Right lobe of liver (tissue), 6 donors: ENCODE measurements around the gene CDH18. TPM values are rescaled to one million over a fixed set of nuclear protein-coding genes. Genes with fewer than 3 reads are reported as not detected.

Source experiments
- ATAC-seq, 4 donors: fragments of 200-7000 bp; cut with Tn5 transposase; one replicate each; pipeline ENCODE4 v1.9.1; 2020; ENCODE audit warnings: mild to moderate bottlenecking in 4 of 4, moderate library complexity in 4 of 4
- DNase-seq, 3 donors: peaks; one replicate each; pipeline ENCODE4 v3.0.0-alpha.2; 2020
- H3K27ac ChIP-seq, 3 donors: fragments of 200-600 bp; one replicate each; pipeline ENCODE4 v1.8.0; 2022
- H3K27me3 ChIP-seq, 2 donors: fragments of 200-600 bp; one replicate each; pipeline ENCODE4 v1.8.0; 2022
- H3K36me3 ChIP-seq, 4 donors: fragments of 200-600 bp; sonication (generic) in 1 of 4; one replicate each; pipeline versions ENCODE4 v1.5.1 to v1.8.0; 2017 to 2022; ENCODE audit warnings: control low read depth in 1 of 4
- H3K4me1 ChIP-seq, 4 donors: fragments of 200-600 bp; sonication (generic) in 1 of 4; one replicate each; pipeline versions ENCODE4 v1.5.1 to v1.8.0; 2017 to 2022; ENCODE audit warnings: control low read depth in 1 of 4
- H3K4me3 ChIP-seq, 3 donors: fragments of 200-600 bp; one replicate each; pipeline ENCODE4 v1.8.0; 2022
- H3K9me3 ChIP-seq, 4 donors: fragments of 200-600 bp; sonication (generic) in 1 of 4; one replicate each; pipeline versions ENCODE4 v1.5.1 to v1.8.0; 2017 to 2022; ENCODE audit warnings: control low read depth in 1 of 4
- CTCF ChIP-seq, 4 donors: fragments of 200-600 bp in 3 of 4; fragments of 450-650 bp in 1 of 4; IDR thresholded peaks; one replicate each; pipeline versions ENCODE4 v1.5.1 to v1.8.0; 2016 to 2022; ENCODE audit warnings: antibody characterized with exemption in 4 of 4, mild to moderate bottlenecking in 2 of 4
- POLR2A ChIP-seq: fragments of 450-650 bp; IDR thresholded peaks from one replicate; pipeline ENCODE4 v1.6.1; 2017; ENCODE audit warnings: antibody characterized with exemption, mild to moderate bottlenecking
- WGBS: methylation state at CpG from one replicate; pipeline ENCODE4 v1.1.6; 2018; ENCODE audit warnings: low coverage, low lambda C conversion rate; ENCODE audit not compliant: insufficient coverage; ENCODE audit errors: missing lambda C conversion rate; 5-methylcytosine and 5-hydroxymethylcytosine counted together
- intact Hi-C, 2 donors: fragments of 100-400 bp; cut with DNase I; formaldehyde crosslinking; loops; one replicate each; pipeline versions ENCODE4 v1.11.2 to v1.14.1; 2022
- total RNA-seq, 6 experiments: library from RNA; depleted of rRNA in 2 of 6; stranded (reverse); fragments of >200 nt in 2 of 6; fragmentation: NEBNext Ultra II Directional in 3 of 6; extraction: Animal tissue kit (Norgen Biotek cat#: 25700) in 3 of 6; gene quantifications; one replicate each; pipeline versions ENCODE4 v1.1.0 to v1.2.4, GENCODE V29; 2016 to 2023
- donor health status: DM: no; HTN: yes; CAD: no.
- donor health status: DM: no; HTN: no; CAD: no.
- donor health status: DM: no; HTN: no; CAD: no.
- donor health status: DM: no; HTN: yes; CAD: no.
- donor health status: DM: no; HTN: yes; CAD: no.

The CDH18 gene
- total RNA-seq, 6 experiments from 2014 or later: not detected

- intact Hi-C loops: no loop called here
- H3K27ac ChIP-seq: no peak overlapping the region
- no peak for ATAC-seq
- no peaks in the 10 kb centered on the region for H3K4me1 ChIP-seq
- TF ChIP-seq CTCF (IDR thresholded peaks at IDR 0.05) (no peak), POLR2A (no peak)
- no peak for DNase-seq
- H3K27me3 ChIP-seq: no peaks in the 10 kb centered on the region
- no peak overlapping the region for H3K4me3 ChIP-seq
- no peaks in the 10 kb centered on the region for H3K9me3 ChIP-seq
- WGBS: 59% methylated on average over 1 of the region's 1 CpG
- no peaks in the 10 kb centered on the region for H3K36me3 ChIP-seq
Measured at GRCh38 chr5:19534751-19535150, 453.2 kb downstream of the CDH18 start.

- DNase-seq (no peak), ATAC-seq (no peak)
- H3K4me1 ChIP-seq: no peaks in the 10 kb centered on the region
- H3K9me3 ChIP-seq: no peaks in the 10 kb centered on the region
- H3K36me3 ChIP-seq: no peaks in the 10 kb centered on the region
- TF ChIP-seq CTCF (IDR thresholded peaks at IDR 0.05) (no peak), POLR2A (no peak)
- intact Hi-C loops: no loop called here
- H3K27me3 ChIP-seq: no peaks in the 10 kb centered on the region
- no peak overlapping the region for H3K27ac ChIP-seq
- 31% methylated on average over 4 of the region's 4 CpGs for WGBS
- H3K4me3 ChIP-seq: no peak overlapping the region
Measured at GRCh38 chr5:19532936-19533335, 455.1 kb downstream of the CDH18 start.

- DNase-seq: no peak
- intact Hi-C loops: no loop called here
- WGBS: 68% methylated on average over 6 of the region's 8 CpGs
- ATAC-seq: no peak
- H3K9me3 ChIP-seq: no peaks in the 10 kb centered on the region
- no peaks in the 10 kb centered on the region for H3K27me3 ChIP-seq
- H3K4me3 ChIP-seq: no peak overlapping the region
- no peaks in the 10 kb centered on the region for H3K4me1 ChIP-seq
- H3K27ac ChIP-seq: no peak overlapping the region
- no peaks in the 10 kb centered on the region for H3K36me3 ChIP-seq
- no peak for TF ChIP-seq CTCF (IDR thresholded peaks at IDR 0.05)
- TF ChIP-seq POLR2A: no peak
Measured at GRCh38 chr5:19531374-19531952, 456.5 kb downstream of the CDH18 start.

GRCh38 chr5:19519448-19519847 lies 468.6 kb downstream of the CDH18 start:
- intact Hi-C loops: no loop called here
- no peak overlapping the region for H3K4me3 ChIP-seq
- H3K36me3 ChIP-seq: no peaks in the 10 kb centered on the region
- no peaks in the 10 kb centered on the region for H3K4me1 ChIP-seq
- TF ChIP-seq POLR2A: no peak
- no peak for TF ChIP-seq CTCF (IDR thresholded peaks at IDR 0.05)
- ATAC-seq (no peak), DNase-seq (no peak)
- no peaks in the 10 kb centered on the region for H3K27me3 ChIP-seq
- 48% methylated on average over 2 of the region's 2 CpGs for WGBS
- no peaks in the 10 kb centered on the region for H3K9me3 ChIP-seq
- no peak overlapping the region for H3K27ac ChIP-seq

GRCh38 chr5:19498852-19499251 lies 489.1 kb downstream of the CDH18 start:
- intact Hi-C loops: no loop called here
- no peaks in the 10 kb centered on the region for H3K4me1 ChIP-seq
- no peaks in the 10 kb centered on the region for H3K36me3 ChIP-seq
- no peak for TF ChIP-seq CTCF (IDR thresholded peaks at IDR 0.05)
- TF ChIP-seq POLR2A: no peak
- H3K9me3 ChIP-seq: no peaks in the 10 kb centered on the region
- DNase-seq (no peak), ATAC-seq (no peak)
- no peak overlapping the region for H3K4me3 ChIP-seq
- H3K27ac ChIP-seq: no peak overlapping the region
- WGBS: 54% methylated on average over 2 of the region's 2 CpGs
- no peaks in the 10 kb centered on the region for H3K27me3 ChIP-seq
